ENCODE data around the gene FOXB2. TPM values are rescaled to one million over a fixed set of nuclear protein-coding genes. Genes with fewer than 3 reads are reported as not detected.

The FOXB2 gene
- total RNA-seq = not detected in 2 replicates

GRCh38 chr9:77019236-77019925 lies at the start of gene FOXB2:
FOXB2 (plus strand) TSS chr9:77019655; CDS start chr9:77019655, 0 bp downstream.

Other genes with a start within 250 kb of the FOXB2 start
- 10.6 and 11.4 TPM in 2 replicates for gene PRUNE2, start 113.5 kb upstream of the FOXB2 start, total RNA-seq
- 34.1 and 50.9 TPM in 2 replicates for gene VPS13A, start 157.9 kb downstream of the FOXB2 start, total RNA-seq

Measured in smooth muscle cell of trachea (primary cell).